ENCODE measurements around the gene EXOSC10. TPM values are rescaled to one million over a fixed set of nuclear protein-coding genes. Genes with fewer than 3 reads are reported as not detected.

Gene EXOSC10
- total RNA-seq = 10 to 100 TPM; 20.5 to 22.0 TPM

DNA sequence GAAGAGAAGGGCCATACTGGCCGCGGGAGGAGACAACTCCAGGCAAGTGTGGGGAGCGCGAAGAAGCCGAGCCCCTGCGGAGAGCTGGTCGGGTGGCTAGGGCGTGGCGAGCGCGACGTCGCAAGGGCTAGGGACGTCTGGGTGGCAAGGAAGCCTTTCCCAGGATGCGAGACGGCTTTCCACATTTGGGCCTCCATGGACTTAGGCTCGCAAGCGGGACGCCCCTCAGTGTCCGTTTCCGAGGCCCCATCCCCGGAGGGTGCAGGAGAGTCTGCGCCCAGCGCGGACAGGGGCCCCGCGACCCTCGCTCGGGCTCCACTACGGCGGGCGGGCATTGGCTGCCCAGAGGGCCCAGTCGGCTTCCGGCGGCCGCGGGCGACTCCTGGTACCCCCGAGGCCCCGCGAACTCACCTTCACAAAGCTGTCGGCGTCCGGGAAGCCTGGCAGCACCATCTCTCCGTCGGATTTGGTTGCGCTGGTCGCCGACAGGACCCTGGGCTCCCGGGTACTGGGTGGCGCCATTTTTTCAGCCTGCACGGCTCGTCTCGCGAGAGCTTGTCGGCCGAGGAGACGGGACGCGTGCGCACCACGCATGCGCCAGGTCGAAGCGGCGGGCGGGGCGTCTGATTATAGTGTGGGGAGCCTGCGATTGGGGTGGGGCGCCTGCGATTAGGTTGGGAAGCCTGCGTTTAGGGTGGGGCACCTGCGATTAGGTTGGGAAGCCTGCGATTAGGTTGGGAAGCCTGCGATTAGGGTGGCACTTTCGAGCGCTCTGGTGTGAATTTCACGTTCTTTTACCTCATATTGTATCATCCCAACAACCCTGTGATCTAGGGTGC lies at the start of gene EXOSC10:
Gene EXOSC10 (minus strand): TSS at position 560 of the 839 bp plus-strand sequence. CDS start 38 bp downstream, at position 522.
- no peaks in the 10 kb centered on the region for H3K9me3 ChIP-seq
- peak within 1 kb of the TSS; percentile 71 to 82 for H3K27ac ChIP-seq
- peaks cover 0 to 17% of the 10 kb centered on the region in 2 donors for H3K4me1 ChIP-seq
- H3K27me3 ChIP-seq = no peaks in the 10 kb centered on the region
- peaks cover 24% of the 10 kb centered on the region for H3K36me3 ChIP-seq
- DNase-seq (ENCODE audit: low spot score) = peak; percentile 89
- TF ChIP-seq, protein P1, sequence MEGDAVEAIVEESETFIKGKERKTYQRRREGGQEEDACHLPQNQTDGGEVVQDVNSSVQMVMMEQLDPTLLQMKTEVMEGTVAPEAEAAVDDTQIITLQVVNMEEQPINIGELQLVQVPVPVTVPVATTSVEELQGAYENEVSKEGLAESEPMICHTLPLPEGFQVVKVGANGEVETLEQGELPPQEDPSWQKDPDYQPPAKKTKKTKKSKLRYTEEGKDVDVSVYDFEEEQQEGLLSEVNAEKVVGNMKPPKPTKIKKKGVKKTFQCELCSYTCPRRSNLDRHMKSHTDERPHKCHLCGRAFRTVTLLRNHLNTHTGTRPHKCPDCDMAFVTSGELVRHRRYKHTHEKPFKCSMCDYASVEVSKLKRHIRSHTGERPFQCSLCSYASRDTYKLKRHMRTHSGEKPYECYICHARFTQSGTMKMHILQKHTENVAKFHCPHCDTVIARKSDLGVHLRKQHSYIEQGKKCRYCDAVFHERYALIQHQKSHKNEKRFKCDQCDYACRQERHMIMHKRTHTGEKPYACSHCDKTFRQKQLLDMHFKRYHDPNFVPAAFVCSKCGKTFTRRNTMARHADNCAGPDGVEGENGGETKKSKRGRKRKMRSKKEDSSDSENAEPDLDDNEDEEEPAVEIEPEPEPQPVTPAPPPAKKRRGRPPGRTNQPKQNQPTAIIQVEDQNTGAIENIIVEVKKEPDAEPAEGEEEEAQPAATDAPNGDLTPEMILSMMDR (IDR thresholded peaks at IDR 0.05) = peak in 1 of 2 donors; percentile 42
- H3K4me3 ChIP-seq = peak within 1 kb of the TSS; percentile 91 to 97

DNA sequence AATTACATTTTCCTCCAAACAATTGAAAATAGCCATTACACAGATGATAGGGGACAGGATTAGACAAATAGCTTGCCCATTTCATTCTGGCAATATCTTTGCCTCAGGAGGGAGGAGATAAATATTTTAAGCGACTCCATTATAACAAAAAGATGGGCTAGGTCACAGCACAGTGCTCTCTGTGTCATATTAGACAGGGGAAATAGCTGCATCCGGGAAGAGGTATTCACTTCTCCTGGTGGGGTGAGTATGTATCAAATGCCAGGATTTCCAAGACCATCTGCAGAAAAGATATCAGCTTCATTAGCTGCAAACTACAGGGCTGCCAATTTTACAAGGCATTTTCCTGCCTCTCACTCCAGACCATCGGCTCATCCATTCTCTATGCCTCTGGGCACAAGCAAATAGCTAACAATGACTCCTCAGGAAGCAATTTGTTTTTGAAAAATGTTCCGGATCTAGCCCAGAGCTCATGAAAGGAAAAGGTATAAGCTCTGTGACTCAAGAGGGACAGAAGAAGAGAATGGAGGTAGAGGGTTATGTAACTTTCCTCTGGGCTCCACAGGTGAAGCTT lies 47.6 kb upstream of the EXOSC10 start:
- Histone ChIP-seq H3K36me3 (peaks cover 54% of the 10 kb centered on the region), H3K9me3 (no peaks in the 10 kb centered on the region), H3K4me1 (peaks cover 0 to 46% of the 10 kb centered on the region in 2 donors), H3K4me3 (no peak overlapping the region), H3K27me3 (no peaks in the 10 kb centered on the region), H3K27ac (no peak overlapping the region)
- TF ChIP-seq, protein P1 (IDR thresholded peaks at IDR 0.05) = no peak
- no peak for DNase-seq (ENCODE audit: low spot score)

DNA sequence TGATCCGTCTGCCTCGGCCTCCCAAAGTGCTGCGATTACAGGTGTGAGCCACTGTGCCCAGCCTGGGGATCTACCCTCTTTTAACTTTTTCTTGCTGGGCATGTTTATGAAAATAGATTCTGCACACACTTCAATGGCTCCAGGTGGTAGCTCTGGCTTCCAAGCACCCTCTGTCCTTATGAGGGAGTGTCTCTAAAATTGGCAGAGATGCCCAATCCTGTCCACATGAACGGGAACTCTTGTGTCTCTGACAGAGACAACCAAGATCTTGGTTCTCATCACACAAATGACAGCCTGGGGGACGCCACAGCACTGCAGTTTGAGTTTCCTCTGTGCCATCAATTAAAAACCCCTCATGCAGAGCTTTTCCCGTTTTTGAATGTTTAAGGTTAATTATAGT lies 46.1 kb upstream of the EXOSC10 start:
- TF ChIP-seq, protein P1 (IDR thresholded peaks at IDR 0.05) = no peak
- Histone ChIP-seq H3K4me1 (peaks cover 0 to 30% of the 10 kb centered on the region in 2 donors), H3K27ac (no peak overlapping the region), H3K27me3 (no peaks in the 10 kb centered on the region), H3K9me3 (no peaks in the 10 kb centered on the region), H3K36me3 (peaks cover 54% of the 10 kb centered on the region), H3K4me3 (no peak overlapping the region)
- no peak for DNase-seq (ENCODE audit: low spot score)

DNA sequence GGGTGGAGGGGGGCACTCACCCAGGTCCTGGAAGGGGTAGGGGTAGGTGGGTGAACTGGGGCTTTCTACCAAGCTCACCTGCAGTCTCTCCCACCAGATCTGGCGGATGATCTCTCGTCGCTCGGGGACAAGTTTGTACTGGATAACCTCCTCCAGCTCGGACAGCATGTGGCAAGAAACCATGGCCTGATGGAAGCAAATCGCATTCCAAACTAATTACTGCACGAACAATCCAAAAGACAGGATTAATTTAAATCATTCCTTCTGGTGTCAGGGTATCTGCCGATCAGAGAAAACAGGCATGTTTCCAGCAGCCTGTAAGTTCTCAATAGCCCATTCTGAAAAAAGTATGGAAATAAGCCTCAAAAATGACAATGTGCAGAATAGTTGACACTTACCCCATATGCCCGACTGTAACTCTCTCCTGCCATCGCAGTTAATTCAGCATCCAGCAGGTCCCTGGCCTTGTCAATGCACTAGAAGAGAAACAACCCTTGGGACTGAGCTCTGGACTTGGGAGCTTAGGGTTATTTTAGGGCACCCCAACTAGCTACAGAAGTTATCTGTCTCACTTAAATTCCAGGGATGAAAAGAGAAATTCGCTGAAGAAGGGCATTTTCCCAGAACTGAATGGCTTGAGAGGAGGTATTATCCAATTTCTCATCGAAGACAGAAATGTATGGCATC lies 45.0 kb upstream of the EXOSC10 start:
- TF ChIP-seq, protein P1 (IDR thresholded peaks at IDR 0.05) = no peak
- Histone ChIP-seq H3K36me3 (peaks cover 55% of the 10 kb centered on the region), H3K27ac (peak overlapping the region; percentile 37 to 62), H3K27me3 (no peaks in the 10 kb centered on the region), H3K9me3 (no peaks in the 10 kb centered on the region), H3K4me1 (peaks cover 0 to 21% of the 10 kb centered on the region in 2 donors), H3K4me3 (no peak overlapping the region)
- no peak for DNase-seq (ENCODE audit: low spot score)

DNA sequence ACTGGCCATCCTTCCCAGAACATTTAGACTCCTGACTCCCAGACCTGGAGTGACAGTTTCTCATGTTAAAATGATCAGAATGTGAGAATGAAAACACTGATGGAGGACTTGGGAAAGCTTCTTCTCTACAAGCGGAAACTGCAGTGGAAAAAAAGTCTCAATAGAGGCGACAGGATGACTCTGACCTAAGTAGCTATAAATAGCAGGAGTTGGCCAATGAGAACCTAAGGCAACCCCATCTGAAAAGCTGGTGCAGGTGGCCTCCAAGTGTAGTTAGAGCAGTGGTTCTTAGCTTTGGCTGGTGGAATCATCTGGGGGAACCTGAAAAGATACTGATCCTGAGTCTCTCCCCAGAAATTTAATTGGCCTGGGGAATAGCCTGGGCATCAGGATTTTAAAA lies 44.2 kb upstream of the EXOSC10 start:
- Histone ChIP-seq H3K27me3 (no peaks in the 10 kb centered on the region), H3K4me1 (peaks cover 0 to 21% of the 10 kb centered on the region in 2 donors), H3K36me3 (peaks cover 55% of the 10 kb centered on the region), H3K4me3 (no peak overlapping the region), H3K9me3 (no peaks in the 10 kb centered on the region), H3K27ac (peak overlapping the region; percentile 37 to 62)
- TF ChIP-seq, protein P1 (IDR thresholded peaks at IDR 0.05) = no peak
- no peak for DNase-seq (ENCODE audit: low spot score)

Measured in right atrium auricular region (tissue), 2 donors.